ENCODE results near the gene RIC8B. TPM values are rescaled to one million over a fixed set of nuclear protein-coding genes. Genes with fewer than 3 reads are reported as not detected.

RIC8B gene
- total RNA-seq, 1 experiment from 2014 or later: 29.0 TPM

GRCh38 chr12:106873983-106874382 lies 99.5 kb downstream of the RIC8B start:
- Histone ChIP-seq H4K91ac (ENCODE audit: insufficient read length, low read depth, low read length) (no peak overlapping the region), H4K20me1 (ENCODE audit: control insufficient read depth, insufficient read depth, insufficient read length) (no peaks in the 10 kb centered on the region), H3T11ph (ENCODE audit: low read length) (no peak overlapping the region), H3K27ac (ENCODE audit: insufficient read length, low read depth, low read length) (no peak overlapping the region), H2BK12ac (ENCODE audit: insufficient read length, low read depth, low read length) (no peak overlapping the region), H3K4ac (ENCODE audit: low read depth, low read length) (no peak overlapping the region), H2AK5ac (ENCODE audit: insufficient read length, low read length) (no peak overlapping the region), H2BK120ac (ENCODE audit: low read depth, low read length, poor library complexity, severe bottlenecking) (no peak overlapping the region), H3K79me1 (ENCODE audit: insufficient read depth, low read depth, low read length, poor library complexity, severe bottlenecking) (no peaks in the 10 kb centered on the region), H3K4me1 (ENCODE audit: insufficient read depth, low read length) (no peaks in the 10 kb centered on the region), H4K5ac (ENCODE audit: insufficient read length, low read depth, low read length) (no peak overlapping the region), H2AFZ (ENCODE audit: low read length) (no peak overlapping the region), H3K79me2 (ENCODE audit: insufficient read depth, low read length) (no peaks in the 10 kb centered on the region), H4K8ac (replicated peaks; ENCODE audit: insufficient read length, low read depth, low read length) (no peak overlapping the region), H3K14ac (ENCODE audit: insufficient read depth, low read length) (no peak overlapping the region), H3K4me2 (ENCODE audit: insufficient read depth, insufficient read length, low read length) (no peak overlapping the region), H3K9me3 (ENCODE audit: control insufficient read depth, low read depth, low read length) (no peaks in the 10 kb centered on the region), H3K23me2 (ENCODE audit: insufficient read length, low read depth, low read length, poor library complexity, severe bottlenecking) (no peaks in the 10 kb centered on the region), H3K56ac (ENCODE audit: insufficient read length, low read depth, low read length) (no peak overlapping the region), H2BK5ac (ENCODE audit: insufficient read length, low read length) (no peak overlapping the region), H3K18ac (ENCODE audit: insufficient read length, low read depth, low read length) (no peak overlapping the region), H3K23ac (ENCODE audit: insufficient read length, low read depth, low read length) (no peak overlapping the region), H2BK15ac (ENCODE audit: low read depth, low read length) (no peak overlapping the region), H2BK20ac (ENCODE audit: low read depth, low read length, poor library complexity, severe bottlenecking) (no peak overlapping the region), H3K9ac (ENCODE audit: extremely low read depth, insufficient read length, low read length) (no peak overlapping the region), H3K27me3 (ENCODE audit: insufficient read depth, low read length) (no peaks in the 10 kb centered on the region)
- WGBS (ENCODE audit: extremely low coverage, insufficient read length, low lambda C conversion rate): no CpG with 5 or more reads among the region's 5 CpGs
- H3K9me3 Mint-ChIP-seq: no peaks in the 10 kb centered on the region
- H3K4me1 Mint-ChIP-seq: no peaks in the 10 kb centered on the region
- DNase-seq: no peak
- no peak overlapping the region for H3K27ac Mint-ChIP-seq
- H3K36me3 Mint-ChIP-seq (ENCODE audit: insufficient read depth in 1 of 3, low read depth in 3 of 3): peaks cover 0 to 15% (median 0%) of the 10 kb centered on the region in 3 experiments; a peak in 4 of 7 replicates
- no peaks in the 10 kb centered on the region for H3K27me3 Mint-ChIP-seq (ENCODE audit: low read depth)
- no peak for TF ChIP-seq CTCF (conservative IDR thresholded peaks at IDR 0.05)
- H3K4me3 Mint-ChIP-seq: no peak overlapping the region

Measured in H9 (cell line).